GM23248 (cell line): ENCODE data around the gene GABBR2. TPM values are rescaled to one million over a fixed set of nuclear protein-coding genes. Genes with fewer than 3 reads are reported as not detected.
A peak's percentile ranks its signal among the peaks of the same experiment; 100 is the strongest.

ENCODE experiments used
- DNase-seq: peaks from one replicate; pipeline ENCODE4 v3.0.0-alpha.2; 2015
- H2AFZ ChIP-seq: fragments of 200-600 bp; sonication (generic); 2 replicates; pipeline ENCODE4 v1.6.1; 2016; ENCODE audit warnings: antibody characterized with exemption
- H3F3A ChIP-seq: fragments of 200-600 bp; sonication (generic); 2 replicates; pipeline ENCODE4 v1.6.1; 2016; ENCODE audit warnings: mild to moderate bottlenecking, antibody characterized with exemption, mixed run types; ENCODE audit not compliant: insufficient read depth
- H3K27ac ChIP-seq: fragments of 200-600 bp; sonication (generic); 2 replicates; pipeline ENCODE4 v1.5.1; 2016; ENCODE audit warnings: mild to moderate bottlenecking
- H3K27me3 ChIP-seq: fragments of 200-600 bp; sonication (generic); replicated peaks from 2 replicates; pipeline ENCODE4 v1.6.1; 2016; ENCODE audit warnings: mild to moderate bottlenecking; ENCODE audit not compliant: insufficient read depth
- H3K36me3 ChIP-seq: fragments of 200-600 bp; sonication (generic); 2 replicates; pipeline ENCODE4 v1.6.1; 2016; ENCODE audit warnings: low read depth, mild to moderate bottlenecking
- H3K4me1 ChIP-seq: fragments of 200-600 bp; sonication (generic); 2 replicates; pipeline ENCODE4 v1.6.1; 2016; ENCODE audit warnings: mild to moderate bottlenecking; ENCODE audit not compliant: insufficient read depth
- H3K4me2 ChIP-seq: fragments of 200-600 bp; sonication (generic); one replicate; pipeline ENCODE4 v1.6.1; 2016; ENCODE audit warnings: mild to moderate bottlenecking; ENCODE audit not compliant: unreplicated experiment
- H3K4me3 ChIP-seq: fragments of 200-600 bp; sonication (generic); 2 replicates; pipeline ENCODE4 v1.5.1; 2016; ENCODE audit warnings: mild to moderate bottlenecking
- H3K79me2 ChIP-seq: fragments of 200-600 bp; sonication (generic); 2 replicates; pipeline ENCODE4 v1.6.1; 2016; ENCODE audit warnings: mild to moderate bottlenecking; ENCODE audit not compliant: insufficient read depth
- H3K9ac ChIP-seq: fragments of 200-600 bp; sonication (generic); 2 replicates; pipeline ENCODE4 v1.6.1; 2016; ENCODE audit warnings: mild to moderate bottlenecking
- H3K9me2 ChIP-seq: fragments of 200-600 bp; sonication (generic); 2 replicates; pipeline ENCODE4 v1.6.1; 2016; ENCODE audit warnings: mixed run types, mild to moderate bottlenecking, moderate library complexity; ENCODE audit not compliant: insufficient read depth
- H3K9me3 ChIP-seq: fragments of 200-600 bp; sonication (generic); one replicate; pipeline ENCODE4 v1.6.1; 2017; ENCODE audit warnings: low read depth
- H4K20me1 ChIP-seq: fragments of 200-600 bp; sonication (generic); 2 replicates; pipeline ENCODE4 v1.6.0; 2016; ENCODE audit not compliant: insufficient read depth
- EZH2 ChIP-seq: fragments of 200-600 bp; sonication (generic); IDR thresholded peaks from 2 replicates; pipeline ENCODE4 v1.6.1; 2018; ENCODE audit warnings: antibody characterized with exemption, mild to moderate bottlenecking; ENCODE audit not compliant: insufficient read depth, poor library complexity, severe bottlenecking
- EZH2phosphoT487 ChIP-seq: fragments of 200-600 bp; sonication (generic); IDR thresholded peaks from 2 replicates; pipeline ENCODE4 v1.6.1; 2018; ENCODE audit warnings: antibody characterized with exemption, moderate library complexity, mild to moderate bottlenecking, low read depth; ENCODE audit not compliant: insufficient read depth
- WGBS, 2 experiments: methylation state at CpG; one replicate each; pipeline ENCODE4 v1.1.6; 2015 to 2017; ENCODE audit warnings: low lambda C conversion rate in 2 of 2, low coverage in 1 of 2; ENCODE audit errors: missing lambda C conversion rate in 2 of 2; 5-methylcytosine and 5-hydroxymethylcytosine counted together
- in situ Hi-C: fragments of 300-500 bp; cut with MboI; formaldehyde crosslinking; loops from 2 replicates; pipeline ENCODE4 v1.15.0; 2020
- polyA plus RNA-seq: library from polyadenylated mRNA; unstranded; fragments of >200 nt; fragmentation: Nextera tagmentation; extraction: Ambion mirVana; gene quantifications from 2 replicates; pipeline ENCODE4 v1.2.1, GENCODE V29; 2016
- total RNA-seq: library from RNA; depleted of rRNA; stranded (reverse); fragments of >200 nt; shearing (Covaris generic); gene quantifications from 2 replicates; pipeline ENCODE4 v1.2.3, GENCODE V29; 2014

GABBR2 gene
- total and polyA plus RNA-seq, 2 experiments from 2014 or later = 7.5 to 13.4 TPM

GRCh38 chr9:98742325-98743280, 33.9 kb upstream of the GABBR2 start:
- peaks cover 8% of the 10 kb centered on the region for H3K4me1 ChIP-seq
- no peak overlapping the region for H2AFZ ChIP-seq
- no peaks in the 10 kb centered on the region for H4K20me1 ChIP-seq
- peaks cover 11% of the 10 kb centered on the region; the same call in 1 of the 2 replicates for H3F3A ChIP-seq
- no peak overlapping the region for H3K9ac ChIP-seq
- 76 to 79% methylated on average over 7 to 9 of the region's 10 CpGs for WGBS, 2 experiments
- no peaks in the 10 kb centered on the region for H3K9me2 ChIP-seq
- in situ Hi-C loops = no loop called here
- no peak overlapping the region for H3K4me2 ChIP-seq
- 0 out of 2 replicates have a peak overlapping the region, but pooled peaks have one; percentile 23 for H3K27ac ChIP-seq
- H3K36me3 ChIP-seq = no peaks in the 10 kb centered on the region
- H3K27me3 ChIP-seq = no peaks in the 10 kb centered on the region
- H3K79me2 ChIP-seq = no peaks in the 10 kb centered on the region
- peak; percentile 73 for DNase-seq
- H3K4me3 ChIP-seq = no peak overlapping the region
- TF ChIP-seq EZH2phosphoT487 = no peak
- no peak for TF ChIP-seq EZH2
- no peaks in the 10 kb centered on the region for H3K9me3 ChIP-seq

GRCh38 chr9:98740226-98740881, 31.6 kb upstream of the GABBR2 start:
- no peak overlapping the region for H3K27ac ChIP-seq
- H3K79me2 ChIP-seq = no peaks in the 10 kb centered on the region
- no peaks in the 10 kb centered on the region for H3K36me3 ChIP-seq
- no peak overlapping the region for H3K4me2 ChIP-seq
- H3K9ac ChIP-seq = no peak overlapping the region
- in situ Hi-C loops = no loop called here
- WGBS, 2 experiments = 95 to 96% methylated on average over 8 of the region's 8 CpGs
- no peak overlapping the region for H2AFZ ChIP-seq
- no peak for DNase-seq
- no peak for TF ChIP-seq EZH2phosphoT487
- TF ChIP-seq EZH2 = no peak
- no peaks in the 10 kb centered on the region for H3K9me3 ChIP-seq
- H3K27me3 ChIP-seq = no peaks in the 10 kb centered on the region
- H3F3A ChIP-seq = peaks cover 11% of the 10 kb centered on the region; the same call in 1 of the 2 replicates
- H4K20me1 ChIP-seq = no peaks in the 10 kb centered on the region
- H3K4me1 ChIP-seq = peaks cover 8% of the 10 kb centered on the region
- no peaks in the 10 kb centered on the region for H3K9me2 ChIP-seq
- H3K4me3 ChIP-seq = no peak overlapping the region

- no peak for TF ChIP-seq EZH2
- WGBS, 2 experiments = 94 to 95% methylated on average over 3 of the region's 3 CpGs
Observed at GRCh38 chr9:98738741-98739140, 30.0 kb upstream of the GABBR2 start.

GRCh38 chr9:98736226-98736625, 27.5 kb upstream of the GABBR2 start:
- WGBS, 2 experiments = 56 to 61% methylated on average over 12 of the region's 12 CpGs
- DNase-seq = no peak
- Histone ChIP-seq H3K4me1 (no peaks in the 10 kb centered on the region), H3F3A (no peaks in the 10 kb centered on the region), H3K9me2 (no peaks in the 10 kb centered on the region), H3K79me2 (no peaks in the 10 kb centered on the region), H3K4me3 (no peak overlapping the region), H3K9ac (no peak overlapping the region), H3K36me3 (no peaks in the 10 kb centered on the region), H3K27ac (no peak overlapping the region), H4K20me1 (no peaks in the 10 kb centered on the region), H3K27me3 (no peaks in the 10 kb centered on the region), H3K9me3 (no peaks in the 10 kb centered on the region), H3K4me2 (no peak overlapping the region), H2AFZ (no peak overlapping the region)
- in situ Hi-C loops = no loop called here
- TF ChIP-seq EZH2 (no peak), EZH2phosphoT487 (no peak)

More at GRCh38 chr9:98738741-98739140, 30.0 kb upstream of the GABBR2 start:
- Histone ChIP-seq H4K20me1 (no peaks in the 10 kb centered on the region), H3K27ac (no peak overlapping the region), H3K79me2 (no peaks in the 10 kb centered on the region), H3K4me2 (no peak overlapping the region), H3K9me2 (no peaks in the 10 kb centered on the region), H2AFZ (no peak overlapping the region), H3K36me3 (no peaks in the 10 kb centered on the region), H3K9ac (no peak overlapping the region), H3K4me1 (peaks cover 8% of the 10 kb centered on the region), H3K27me3 (no peaks in the 10 kb centered on the region), H3K4me3 (no peak overlapping the region), H3K9me3 (no peaks in the 10 kb centered on the region), H3F3A (peaks cover 11% of the 10 kb centered on the region; the same call in 1 of the 2 replicates)
- DNase-seq = no peak
- in situ Hi-C loops = no loop called here
